GM21723 (cell line): Measurements from ENCODE around the gene BCAS3.
"Not testable (repeated sequence)": the region's sequence is repeated elsewhere in the genome, so short reads cannot be mapped to it uniquely, and the experiment has no call there.

Experiments
- ATAC-seq: cut with Tn5 transposase; IDR thresholded peaks from one replicate; pipeline ENCODE4 v1.9.1; 2021; ENCODE audit warnings: mild to moderate bottlenecking, moderate library complexity; ENCODE audit not compliant: unreplicated experiment

The BCAS3 gene

DNA sequence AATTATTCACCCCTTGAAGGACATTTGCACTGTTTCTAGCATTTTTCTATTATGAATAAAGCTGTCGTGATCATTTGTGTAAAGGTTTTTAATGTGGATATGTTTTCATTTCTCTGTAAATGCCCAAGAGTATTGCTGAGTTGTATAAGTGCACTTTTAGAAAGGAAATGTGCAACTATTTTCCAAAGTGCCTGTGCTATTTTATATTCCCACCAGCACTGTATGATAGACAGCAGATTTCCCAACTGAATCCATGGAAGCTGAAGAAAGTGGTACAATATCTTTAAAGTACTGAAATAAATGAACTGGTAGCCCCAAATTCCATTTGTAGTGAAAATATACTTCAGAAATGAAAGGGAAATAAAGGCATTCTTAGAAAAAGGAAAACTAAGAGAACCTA is 238.4 kb downstream of the BCAS3 start:
- no peak for ATAC-seq

DNA sequence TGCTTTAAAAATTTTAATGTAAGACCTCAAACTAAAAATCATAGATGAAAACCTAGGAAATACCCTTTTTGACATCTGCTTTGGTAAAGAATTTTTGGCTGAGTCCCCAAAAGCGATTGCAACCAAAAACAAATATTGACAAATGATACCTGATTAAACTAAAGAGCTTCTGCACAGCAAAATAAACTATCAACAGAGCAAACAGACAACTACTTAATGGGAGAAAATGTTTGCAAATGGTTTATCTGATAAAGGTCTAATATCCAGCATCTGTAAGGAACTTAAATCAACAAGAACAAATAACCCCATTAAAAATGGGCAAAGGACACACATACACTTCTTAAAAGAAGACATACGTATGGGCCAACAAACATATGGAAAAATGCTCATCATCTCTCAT is 242.5 kb downstream of the BCAS3 start:
- no peak for ATAC-seq

DNA sequence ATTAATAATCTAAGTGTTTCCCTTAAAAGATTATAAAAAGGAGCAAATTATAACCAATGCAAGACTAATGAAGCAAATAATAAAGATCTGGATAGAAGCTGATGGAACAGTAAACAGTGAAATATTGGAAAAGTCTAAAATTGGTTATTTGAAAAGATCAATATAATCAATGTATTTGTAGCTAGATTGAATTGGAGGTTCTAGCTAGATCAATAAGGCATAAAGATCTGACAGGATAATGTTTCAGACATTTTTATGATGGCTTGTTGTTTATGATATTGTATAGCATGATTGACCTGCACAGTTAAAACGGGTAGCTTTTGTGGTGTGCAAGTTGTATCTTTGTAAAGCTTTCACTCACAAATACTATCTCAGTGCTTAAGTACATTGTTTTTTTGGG is 245.3 kb downstream of the BCAS3 start:
- no peak for ATAC-seq

- ATAC-seq = no peak
Measured at GRCh38 chr17:60926466-60927183, 249.0 kb downstream of the BCAS3 start.

DNA sequence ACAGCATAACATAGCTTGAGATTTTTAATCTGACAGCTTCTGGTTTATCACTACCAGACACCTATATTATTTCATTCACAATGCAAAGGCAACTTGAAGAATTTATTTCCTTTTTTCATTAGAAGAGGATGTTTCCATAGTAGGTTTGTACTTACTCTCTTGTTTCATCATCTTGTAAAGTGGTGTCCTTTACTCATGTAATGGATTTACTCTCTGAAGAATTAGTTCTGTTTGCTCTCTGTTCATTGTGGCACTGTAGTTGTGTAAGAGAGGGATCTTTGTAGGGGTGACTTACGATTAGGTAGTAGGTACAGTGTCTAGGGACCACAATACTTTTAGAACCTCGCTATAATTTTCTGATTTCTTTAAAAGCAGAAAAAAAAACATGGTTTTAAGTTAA is 256.1 kb downstream of the BCAS3 start:
- no peak for ATAC-seq

DNA sequence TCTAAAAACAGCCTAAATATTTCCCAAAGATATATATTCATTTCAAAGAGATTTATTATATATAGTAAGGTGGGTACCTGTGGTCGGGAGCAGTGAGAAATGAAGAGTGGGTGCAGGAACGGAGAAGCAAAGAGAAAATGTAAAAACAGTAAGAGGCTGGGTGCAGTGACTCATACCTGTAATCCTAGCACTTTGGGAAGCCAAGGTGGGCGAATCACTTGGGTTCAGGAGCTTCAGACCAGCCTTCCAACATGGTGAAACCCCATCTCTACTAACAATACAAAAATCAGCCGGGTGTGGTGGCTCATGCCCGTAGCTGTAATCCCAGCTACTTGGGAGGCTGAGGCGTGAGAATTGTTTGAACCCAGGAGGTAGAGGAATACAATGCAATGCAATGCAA is 257.1 kb downstream of the BCAS3 start:
- ATAC-seq = no peak

- not testable (repeated sequence) for ATAC-seq
Measured at GRCh38 chr17:60935991-60936390, 258.3 kb downstream of the BCAS3 start.

DNA sequence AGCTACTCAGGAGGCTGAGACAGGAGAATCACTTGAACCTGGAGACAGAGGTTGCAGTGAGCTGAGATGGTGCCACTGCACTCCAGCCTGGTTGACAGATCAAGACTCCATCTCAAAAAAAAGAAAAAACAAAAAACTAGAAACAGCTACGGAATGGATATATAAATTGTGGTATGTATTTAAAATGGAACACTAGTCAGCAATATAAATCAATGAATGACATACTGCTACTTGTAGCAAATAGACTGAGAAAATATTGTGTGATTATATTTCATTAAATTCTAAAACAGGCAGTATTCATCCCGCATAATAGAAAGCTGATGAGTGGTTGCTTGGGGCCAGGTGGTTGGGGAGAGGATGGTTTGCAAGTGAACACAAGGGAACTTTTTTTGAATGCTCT is 261.7 kb downstream of the BCAS3 start:
- no peak for ATAC-seq

GRCh38 chr17:60941028-60941427 is 263.4 kb downstream of the BCAS3 start:
- no peak for ATAC-seq

- ATAC-seq = no peak
Measured at GRCh38 chr17:60941571-60941970, 263.9 kb downstream of the BCAS3 start.

GRCh38 chr17:60944751-60945150 is 267.1 kb downstream of the BCAS3 start:
- ATAC-seq = no peak

- ATAC-seq = no peak
Measured at GRCh38 chr17:60947100-60947499, 269.4 kb downstream of the BCAS3 start.

DNA sequence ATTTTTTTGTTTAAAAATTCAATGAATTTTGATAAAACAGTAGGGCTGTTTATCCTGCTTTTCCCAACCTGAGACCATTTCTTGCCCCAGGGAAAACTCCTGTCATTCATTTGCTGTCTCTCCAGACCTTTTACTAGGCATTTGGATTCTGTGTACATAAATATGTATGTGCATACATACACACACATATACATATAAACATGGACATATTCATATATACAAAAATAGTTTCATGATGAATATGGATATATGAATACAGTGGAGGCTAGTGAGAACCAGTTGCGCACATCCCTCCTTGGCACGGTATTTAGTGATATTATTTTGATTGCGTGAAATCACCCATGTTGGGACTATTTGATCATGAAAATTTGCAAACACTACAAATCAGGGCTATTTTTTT is 269.9 kb downstream of the BCAS3 start:
- ATAC-seq = no peak

DNA sequence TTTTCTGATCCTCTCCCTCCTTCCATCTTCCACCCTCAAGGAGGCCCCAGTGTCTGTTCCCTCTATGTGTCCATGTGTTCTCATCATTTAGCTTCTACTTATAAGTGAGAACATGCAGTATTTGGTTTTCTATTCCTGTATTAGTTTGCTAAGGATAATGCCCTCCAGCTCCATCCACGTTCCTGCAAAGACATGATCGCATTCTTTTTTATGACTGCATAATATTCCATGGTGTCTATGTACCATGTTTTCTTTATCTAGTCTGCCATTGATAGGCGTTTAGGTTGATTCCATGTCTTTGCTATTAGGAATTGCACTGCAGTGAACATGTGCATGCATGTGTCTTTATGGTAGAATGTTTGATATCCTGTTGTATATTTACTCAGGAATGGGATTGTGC is 275.1 kb downstream of the BCAS3 start:
- ATAC-seq = no peak

- no peak for ATAC-seq
Measured at GRCh38 chr17:60959011-60959410, 281.4 kb downstream of the BCAS3 start.

GRCh38 chr17:60959696-60960095 is 282.0 kb downstream of the BCAS3 start:
- no peak for ATAC-seq

DNA sequence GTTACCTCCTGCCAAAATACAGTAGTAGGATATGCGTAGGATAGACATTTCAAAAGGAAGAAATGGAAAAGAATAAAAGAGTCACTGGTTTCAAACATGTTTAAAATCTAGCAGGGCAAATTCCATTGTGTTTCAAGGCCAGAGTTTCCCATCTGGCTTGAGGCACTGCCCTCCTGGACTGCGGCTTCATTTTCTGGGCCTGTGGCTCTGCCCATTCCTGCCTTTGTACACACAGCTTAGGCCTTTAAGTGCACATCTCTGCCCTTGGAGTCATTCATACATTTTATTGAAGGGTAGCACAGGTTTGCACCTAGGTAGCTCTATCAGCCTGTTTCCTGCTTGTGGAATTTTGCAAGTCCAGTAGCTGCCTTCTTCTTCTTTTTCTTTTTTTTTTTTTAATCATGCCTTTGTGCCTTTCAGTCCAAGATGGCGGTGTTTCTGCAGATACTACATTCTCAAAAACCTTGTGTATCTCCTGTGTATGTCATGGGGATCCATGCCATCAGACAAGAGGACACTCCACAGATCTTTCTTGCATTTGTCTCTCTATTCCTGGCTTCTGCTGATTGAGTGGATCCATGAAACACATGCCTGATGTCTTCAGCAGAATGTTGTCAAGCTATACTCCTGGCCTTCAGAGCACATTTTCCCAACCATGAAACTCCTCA is 282.9 kb downstream of the BCAS3 start:
- ATAC-seq = no peak

GRCh38 chr17:60964160-60964559 is 286.5 kb downstream of the BCAS3 start:
- ATAC-seq = no peak

- no peak for ATAC-seq
Measured at GRCh38 chr17:60968266-60968665, 290.6 kb downstream of the BCAS3 start.

DNA sequence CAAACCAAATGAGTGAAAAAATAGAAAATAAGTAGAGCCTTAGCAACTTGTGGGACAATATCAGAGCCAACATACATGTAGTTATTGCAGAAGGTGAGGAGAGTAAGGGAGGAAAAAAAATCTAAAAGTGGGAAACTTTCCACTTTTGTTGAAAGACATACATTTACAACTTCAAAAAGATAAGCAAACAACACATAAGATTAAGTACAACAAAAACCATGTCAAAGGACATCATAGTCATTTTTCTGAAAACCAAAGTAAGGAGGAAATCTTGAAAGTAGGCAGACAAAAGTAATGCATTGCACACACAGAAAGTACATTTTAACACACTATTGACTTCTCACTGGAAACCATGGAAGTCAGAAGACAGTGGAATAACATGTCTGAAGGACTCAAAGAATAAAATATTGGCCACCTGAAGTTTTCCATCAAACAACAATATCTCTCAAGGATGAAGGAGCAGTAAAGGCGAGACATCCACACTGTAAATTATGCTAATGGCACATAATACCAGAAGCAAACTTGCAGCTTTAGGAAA is 291.9 kb downstream of the BCAS3 start:
- ATAC-seq = no peak

- no peak for ATAC-seq
Measured at GRCh38 chr17:60970741-60971140, 293.1 kb downstream of the BCAS3 start.
